Panc1 (cell line): Measurements from ENCODE around the gene PARD3. TPM values are rescaled to one million over a fixed set of nuclear protein-coding genes. Genes with fewer than 3 reads are reported as not detected.

ENCODE experiments used
- ATAC-seq: fragments of 200-7000 bp; cut with Tn5 transposase; 2 replicates; pipeline ENCODE4 v1.9.1; 2020; ENCODE audit warnings: mild to moderate bottlenecking, moderate library complexity
- BruUV-seq: library from RNA; stranded (reverse); fragments of 400-500 nt; replicated peaks from 2 replicates; lab custom pipeline; 2021; lab: Mats Ljungman, UMichigan
- CTCF ChIA-PET: fragments of 300-600 bp; sonication (Branson Sonifier 250); formaldehyde crosslinking; loops from one replicate; lab custom pipeline; 2022; ENCODE audit warnings: antibody characterized with exemption; lab: Charles Lee
- POLR2A ChIA-PET: fragments of 300-600 bp; sonication (Branson Sonifier 250); formaldehyde crosslinking; loops from one replicate; lab custom pipeline; 2022; ENCODE audit warnings: antibody characterized with exemption; lab: Charles Lee
- DNase-seq: peaks from one replicate; pipeline ENCODE4 v3.0.0-alpha.2; 2010; ENCODE audit warnings: low read depth, low spot score
- H3K27ac ChIP-seq: 2 replicates; pipeline ENCODE4 v1.5.1; 2011; ENCODE audit warnings: mild to moderate bottlenecking, low read length, inconsistent platforms
- H3K27me3 ChIP-seq: fragments of 200-500 bp; sonication (Bioruptor generic); 2 replicates; pipeline ENCODE4 v1.6.0; 2014; ENCODE audit warnings: low read length, inconsistent platforms; ENCODE audit not compliant: control insufficient read depth, insufficient read depth
- H3K36me3 ChIP-seq: fragments of 200-500 bp; sonication (Bioruptor generic); 2 replicates; pipeline ENCODE4 v1.5.1; 2014; ENCODE audit warnings: inconsistent platforms, mild to moderate bottlenecking, low read length, moderate library complexity; ENCODE audit not compliant: control insufficient read depth, insufficient read depth
- H3K4me1 ChIP-seq: 2 replicates; pipeline ENCODE4 v1.5.1; 2011; ENCODE audit warnings: inconsistent platforms, mild to moderate bottlenecking, low read length, moderate library complexity; ENCODE audit not compliant: control insufficient read depth, insufficient read depth
- H3K4me3 ChIP-seq, 2 experiments: 2 replicates each; pipeline ENCODE4 v1.5.1; 2011 to 2012; ENCODE audit warnings: low read depth in 2 of 2, low read length in 2 of 2, mild to moderate bottlenecking in 2 of 2, inconsistent platforms in 1 of 2, moderate library complexity in 1 of 2
- H3K9me3 ChIP-seq: fragments of 200-500 bp; sonication (Bioruptor generic); 2 replicates; pipeline ENCODE4 v1.5.1; 2014; ENCODE audit warnings: low read depth, mild to moderate bottlenecking, inconsistent platforms, low read length, moderate library complexity; ENCODE audit not compliant: control insufficient read depth, insufficient read depth
- POLR2AphosphoS5 ChIP-seq: IDR thresholded peaks from 2 replicates; pipeline ENCODE4 v1.6.1; 2012; ENCODE audit warnings: mild to moderate bottlenecking, low read depth, low read length, moderate library complexity
- SIN3A ChIP-seq: IDR thresholded peaks from 2 replicates; pipeline ENCODE4 v1.6.1; 2012; ENCODE audit warnings: low read depth, mild to moderate bottlenecking, low read length, moderate library complexity, borderline replicate concordance; ENCODE audit not compliant: insufficient read depth
- TCF7L2 ChIP-seq: IDR thresholded peaks from 2 replicates; pipeline ENCODE4 v1.6.1; 2011; ENCODE audit warnings: mild to moderate bottlenecking, low read depth, low read length, inconsistent platforms
- in situ Hi-C: cut with HindIII; loops from 2 replicates; pipeline ENCODE4 v1.10.0; 2016; ENCODE audit warnings: low sequenced_read_pairs, low pct_unique_long_range_greater_than_20kb
- intact Hi-C: fragments of 100-400 bp; cut with micrococcal nuclease; formaldehyde crosslinking; loops from one replicate; pipeline ENCODE4 v1.10.0; 2022; ENCODE audit not compliant: unreplicated experiment
- total RNA-seq: library from RNA; stranded (reverse); gene quantifications from one replicate; pipeline ENCODE4 v1.2.1, GENCODE V29; 2021; ENCODE audit not compliant: unreplicated experiment
- TF ChIP-seq, protein P1 (sequence below), 2 experiments: IDR thresholded peaks; 2 replicates each; pipeline ENCODE4 v1.6.1; 2011 to 2012; ENCODE audit warnings: low read depth in 2 of 2, control low read depth in 1 of 2, low read length in 1 of 2, mild to moderate bottlenecking in 1 of 2, moderate library complexity in 1 of 2; ENCODE audit not compliant: insufficient read depth in 1 of 2
- TF ChIP-seq, protein P2 (sequence below): fragments of 450-650 bp; IDR thresholded peaks from 2 replicates; pipeline ENCODE4 v1.5.1; 2017; ENCODE audit warnings: mild to moderate bottlenecking

PARD3 gene
- total RNA-seq, 1 experiment from 2014 or later: 29.8 TPM

GRCh38 chr10:34231441-34232180 lies 583.5 kb downstream of the PARD3 start:
- in situ Hi-C loops: no loop called here
- H3K4me3 ChIP-seq: no peak overlapping the region
- intact Hi-C loops: no loop called here
- no peak overlapping the region for H3K27ac ChIP-seq
- TF ChIP-seq, protein P1, sequence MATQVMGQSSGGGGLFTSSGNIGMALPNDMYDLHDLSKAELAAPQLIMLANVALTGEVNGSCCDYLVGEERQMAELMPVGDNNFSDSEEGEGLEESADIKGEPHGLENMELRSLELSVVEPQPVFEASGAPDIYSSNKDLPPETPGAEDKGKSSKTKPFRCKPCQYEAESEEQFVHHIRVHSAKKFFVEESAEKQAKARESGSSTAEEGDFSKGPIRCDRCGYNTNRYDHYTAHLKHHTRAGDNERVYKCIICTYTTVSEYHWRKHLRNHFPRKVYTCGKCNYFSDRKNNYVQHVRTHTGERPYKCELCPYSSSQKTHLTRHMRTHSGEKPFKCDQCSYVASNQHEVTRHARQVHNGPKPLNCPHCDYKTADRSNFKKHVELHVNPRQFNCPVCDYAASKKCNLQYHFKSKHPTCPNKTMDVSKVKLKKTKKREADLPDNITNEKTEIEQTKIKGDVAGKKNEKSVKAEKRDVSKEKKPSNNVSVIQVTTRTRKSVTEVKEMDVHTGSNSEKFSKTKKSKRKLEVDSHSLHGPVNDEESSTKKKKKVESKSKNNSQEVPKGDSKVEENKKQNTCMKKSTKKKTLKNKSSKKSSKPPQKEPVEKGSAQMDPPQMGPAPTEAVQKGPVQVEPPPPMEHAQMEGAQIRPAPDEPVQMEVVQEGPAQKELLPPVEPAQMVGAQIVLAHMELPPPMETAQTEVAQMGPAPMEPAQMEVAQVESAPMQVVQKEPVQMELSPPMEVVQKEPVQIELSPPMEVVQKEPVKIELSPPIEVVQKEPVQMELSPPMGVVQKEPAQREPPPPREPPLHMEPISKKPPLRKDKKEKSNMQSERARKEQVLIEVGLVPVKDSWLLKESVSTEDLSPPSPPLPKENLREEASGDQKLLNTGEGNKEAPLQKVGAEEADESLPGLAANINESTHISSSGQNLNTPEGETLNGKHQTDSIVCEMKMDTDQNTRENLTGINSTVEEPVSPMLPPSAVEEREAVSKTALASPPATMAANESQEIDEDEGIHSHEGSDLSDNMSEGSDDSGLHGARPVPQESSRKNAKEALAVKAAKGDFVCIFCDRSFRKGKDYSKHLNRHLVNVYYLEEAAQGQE (IDR thresholded peaks at IDR 0.05; ENCODE audit: insufficient read depth in 1 of 2, low read depth in 2 of 2, low read length in 1 of 2): no peak
- TF ChIP-seq, protein P2, sequence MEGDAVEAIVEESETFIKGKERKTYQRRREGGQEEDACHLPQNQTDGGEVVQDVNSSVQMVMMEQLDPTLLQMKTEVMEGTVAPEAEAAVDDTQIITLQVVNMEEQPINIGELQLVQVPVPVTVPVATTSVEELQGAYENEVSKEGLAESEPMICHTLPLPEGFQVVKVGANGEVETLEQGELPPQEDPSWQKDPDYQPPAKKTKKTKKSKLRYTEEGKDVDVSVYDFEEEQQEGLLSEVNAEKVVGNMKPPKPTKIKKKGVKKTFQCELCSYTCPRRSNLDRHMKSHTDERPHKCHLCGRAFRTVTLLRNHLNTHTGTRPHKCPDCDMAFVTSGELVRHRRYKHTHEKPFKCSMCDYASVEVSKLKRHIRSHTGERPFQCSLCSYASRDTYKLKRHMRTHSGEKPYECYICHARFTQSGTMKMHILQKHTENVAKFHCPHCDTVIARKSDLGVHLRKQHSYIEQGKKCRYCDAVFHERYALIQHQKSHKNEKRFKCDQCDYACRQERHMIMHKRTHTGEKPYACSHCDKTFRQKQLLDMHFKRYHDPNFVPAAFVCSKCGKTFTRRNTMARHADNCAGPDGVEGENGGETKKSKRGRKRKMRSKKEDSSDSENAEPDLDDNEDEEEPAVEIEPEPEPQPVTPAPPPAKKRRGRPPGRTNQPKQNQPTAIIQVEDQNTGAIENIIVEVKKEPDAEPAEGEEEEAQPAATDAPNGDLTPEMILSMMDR: no peak
- TF ChIP-seq TCF7L2 (no peak), POLR2AphosphoS5 (no peak), SIN3A (no peak)
- BruUV-seq: no TSS peak
- H3K36me3 ChIP-seq: no peaks in the 10 kb centered on the region
- no peak for DNase-seq
- CTCF ChIA-PET: no interaction called here
- POLR2A ChIA-PET: no interaction called here
- no peaks in the 10 kb centered on the region for H3K4me1 ChIP-seq
- ATAC-seq: no peak
- H3K27me3 ChIP-seq: no peaks in the 10 kb centered on the region
- no peaks in the 10 kb centered on the region for H3K9me3 ChIP-seq

DNA sequence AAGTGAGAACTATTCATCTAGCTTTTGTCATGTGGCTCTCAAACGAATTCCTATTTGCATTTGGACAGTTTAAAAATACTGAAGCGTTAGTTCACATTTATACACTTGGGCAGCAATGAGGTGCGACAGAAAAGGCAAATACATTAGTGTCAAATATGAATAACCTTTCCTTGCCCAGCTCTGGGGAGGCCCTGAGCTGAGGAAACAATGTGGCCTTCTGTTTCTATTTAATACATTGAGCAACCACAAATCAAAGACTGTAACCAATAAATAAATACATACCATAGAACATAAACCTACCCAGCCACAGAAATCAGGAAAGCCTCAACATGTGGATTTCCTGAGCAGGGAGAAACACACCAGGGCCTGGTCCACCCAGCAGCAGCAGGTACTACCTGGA lies 585.2 kb downstream of the PARD3 start:
- no peaks in the 10 kb centered on the region for H3K27me3 ChIP-seq
- in situ Hi-C loops: no loop called here
- no peaks in the 10 kb centered on the region for H3K4me1 ChIP-seq
- POLR2A ChIA-PET: no interaction called here
- H3K4me3 ChIP-seq: no peak overlapping the region
- ATAC-seq (no peak), DNase-seq (no peak)
- no peak overlapping the region for H3K27ac ChIP-seq
- BruUV-seq: no TSS peak
- intact Hi-C loops: no loop called here
- TF ChIP-seq, protein P1 (IDR thresholded peaks at IDR 0.05; ENCODE audit: insufficient read depth in 1 of 2, low read depth in 2 of 2, low read length in 1 of 2): no peak
- TF ChIP-seq SIN3A (no peak), TCF7L2 (no peak), POLR2AphosphoS5 (no peak)
- TF ChIP-seq, protein P2: no peak
- H3K9me3 ChIP-seq: no peaks in the 10 kb centered on the region
- no peaks in the 10 kb centered on the region for H3K36me3 ChIP-seq
- CTCF ChIA-PET: no interaction called here
